ENCODE data around the gene TMEM119.
A peak's percentile ranks its signal among the peaks of the same experiment; 100 is the strongest.

DNA sequence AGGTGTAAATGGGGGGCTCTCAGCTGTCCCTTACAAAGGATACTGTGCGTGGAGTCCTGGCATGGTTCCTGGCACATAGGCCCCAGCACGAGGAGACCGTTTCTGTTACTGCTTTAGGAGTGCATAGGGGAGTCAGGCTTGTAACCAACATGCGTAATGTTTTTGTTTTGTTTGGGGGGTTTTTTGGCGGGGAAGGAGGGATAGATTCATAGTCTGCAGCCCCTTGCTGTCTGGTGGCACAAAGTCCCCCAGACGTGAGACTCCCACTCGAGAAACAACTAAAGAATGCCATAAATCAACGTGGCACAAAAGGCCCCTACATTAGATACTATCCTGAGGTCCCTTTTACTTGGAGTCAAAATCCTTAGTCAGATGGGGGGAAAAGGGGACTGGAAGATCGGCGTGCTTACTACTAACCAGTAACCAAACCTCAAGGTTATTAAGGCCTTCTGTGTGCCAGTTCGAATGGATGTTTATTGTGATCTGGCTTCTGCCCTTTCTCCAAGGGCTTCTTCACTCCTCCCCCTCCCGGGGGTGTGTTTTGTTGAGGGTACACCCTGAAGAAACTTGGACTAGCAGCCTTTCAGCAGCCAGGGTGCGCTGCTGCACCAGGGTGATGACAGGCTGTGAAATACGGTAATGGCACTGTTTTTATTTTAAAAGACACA, 34.6 kb downstream of the TMEM119 start:
- TF ChIP-seq, protein P1, sequence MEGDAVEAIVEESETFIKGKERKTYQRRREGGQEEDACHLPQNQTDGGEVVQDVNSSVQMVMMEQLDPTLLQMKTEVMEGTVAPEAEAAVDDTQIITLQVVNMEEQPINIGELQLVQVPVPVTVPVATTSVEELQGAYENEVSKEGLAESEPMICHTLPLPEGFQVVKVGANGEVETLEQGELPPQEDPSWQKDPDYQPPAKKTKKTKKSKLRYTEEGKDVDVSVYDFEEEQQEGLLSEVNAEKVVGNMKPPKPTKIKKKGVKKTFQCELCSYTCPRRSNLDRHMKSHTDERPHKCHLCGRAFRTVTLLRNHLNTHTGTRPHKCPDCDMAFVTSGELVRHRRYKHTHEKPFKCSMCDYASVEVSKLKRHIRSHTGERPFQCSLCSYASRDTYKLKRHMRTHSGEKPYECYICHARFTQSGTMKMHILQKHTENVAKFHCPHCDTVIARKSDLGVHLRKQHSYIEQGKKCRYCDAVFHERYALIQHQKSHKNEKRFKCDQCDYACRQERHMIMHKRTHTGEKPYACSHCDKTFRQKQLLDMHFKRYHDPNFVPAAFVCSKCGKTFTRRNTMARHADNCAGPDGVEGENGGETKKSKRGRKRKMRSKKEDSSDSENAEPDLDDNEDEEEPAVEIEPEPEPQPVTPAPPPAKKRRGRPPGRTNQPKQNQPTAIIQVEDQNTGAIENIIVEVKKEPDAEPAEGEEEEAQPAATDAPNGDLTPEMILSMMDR (IDR thresholded peaks at IDR 0.05), result peak; percentile 60 to 94 (median 89)
- peak in 1 of 2 donors; percentile 61 for TF ChIP-seq POLR2A (IDR thresholded peaks at IDR 0.05)

All from adrenal gland (tissue), 5 donors.